Smooth muscle cell (in vitro differentiated cells): Measurements from ENCODE around the gene MRGPRF. TPM values are rescaled to one million over a fixed set of nuclear protein-coding genes. Genes with fewer than 3 reads are reported as not detected.

Experiments
- DNase-seq: peaks from one replicate; lab custom pipeline; 2025; ENCODE audit not compliant: unreplicated experiment; lab: John Stamatoyannopoulos, UW
- H2AFZ ChIP-seq: fragments of 200-600 bp; sonication (generic); 2 replicates; pipeline ENCODE4 v1.6.0; 2016; ENCODE audit warnings: antibody characterized with exemption, low read depth, mild to moderate bottlenecking
- H3F3A ChIP-seq: fragments of 200-600 bp; sonication (generic); 2 replicates; pipeline ENCODE4 v1.6.0; 2017; ENCODE audit warnings: antibody characterized with exemption, low read depth
- H3K27ac ChIP-seq: fragments of 200-600 bp; sonication (generic); 2 replicates; pipeline ENCODE4 v1.5.1; 2016; ENCODE audit warnings: low read depth, mild to moderate bottlenecking
- H3K27me3 ChIP-seq: fragments of 200-600 bp; sonication (generic); 2 replicates; pipeline ENCODE4 v1.6.1; 2016; ENCODE audit warnings: low read depth, mild to moderate bottlenecking
- H3K36me3 ChIP-seq: fragments of 200-600 bp; sonication (generic); 2 replicates; pipeline ENCODE4 v1.5.1; 2016; ENCODE audit warnings: low read depth
- H3K4me1 ChIP-seq: fragments of 200-600 bp; sonication (generic); 2 replicates; pipeline ENCODE4 v1.5.1; 2016; ENCODE audit warnings: low read depth
- H3K4me2 ChIP-seq: fragments of 200-600 bp; sonication (generic); 2 replicates; pipeline ENCODE4 v1.6.0; 2016; ENCODE audit warnings: mild to moderate bottlenecking
- H3K4me3 ChIP-seq: fragments of 200-600 bp; sonication (generic); 2 replicates; pipeline ENCODE4 v1.5.1; 2016; ENCODE audit warnings: mild to moderate bottlenecking
- H3K79me2 ChIP-seq: fragments of 200-600 bp; sonication (generic); 2 replicates; pipeline ENCODE4 v1.6.0; 2016; ENCODE audit warnings: low read depth, mild to moderate bottlenecking
- H3K9ac ChIP-seq: fragments of 200-600 bp; sonication (generic); 2 replicates; pipeline ENCODE4 v1.6.0; 2016; ENCODE audit warnings: low read depth
- H3K9me3 ChIP-seq: fragments of 200-600 bp; sonication (generic); replicated peaks from 2 replicates; pipeline ENCODE4 v1.5.1; 2016; ENCODE audit warnings: low read depth
- H4K20me1 ChIP-seq: fragments of 200-600 bp; sonication (generic); 2 replicates; pipeline ENCODE4 v1.6.0; 2016; ENCODE audit warnings: low read depth
- CTCF ChIP-seq: fragments of 200-600 bp; sonication (generic); IDR thresholded peaks from 2 replicates; pipeline ENCODE4 v1.5.1; 2017; ENCODE audit warnings: borderline replicate concordance, mild to moderate bottlenecking, antibody characterized with exemption; ENCODE audit not compliant: insufficient read depth, poor library complexity, severe bottlenecking
- WGBS: methylation state at CpG from one replicate; pipeline ENCODE4 v1.1.7; 2016; ENCODE audit warnings: low lambda C conversion rate; 5-methylcytosine and 5-hydroxymethylcytosine counted together
- polyA plus RNA-seq: library from polyadenylated mRNA; unstranded; fragments of >200 nt; fragmentation: Nextera tagmentation; extraction: Ambion mirVana; gene quantifications from 2 replicates; pipeline ENCODE4 v1.2.1, GENCODE V29; 2016
- total RNA-seq: library from RNA; depleted of rRNA; stranded (reverse); fragments of >200 nt; gene quantifications from 2 replicates; pipeline ENCODE4 v1.2.3, GENCODE V29; 2014

The MRGPRF gene
- total and polyA plus RNA-seq, 2 experiments from 2014 or later: 6.7 to 17.2 TPM

- WGBS: 79% methylated on average over 13 of the region's 13 CpGs
Observed at GRCh38 chr11:69002570-69003231, 10.3 kb downstream of the MRGPRF start.

DNA sequence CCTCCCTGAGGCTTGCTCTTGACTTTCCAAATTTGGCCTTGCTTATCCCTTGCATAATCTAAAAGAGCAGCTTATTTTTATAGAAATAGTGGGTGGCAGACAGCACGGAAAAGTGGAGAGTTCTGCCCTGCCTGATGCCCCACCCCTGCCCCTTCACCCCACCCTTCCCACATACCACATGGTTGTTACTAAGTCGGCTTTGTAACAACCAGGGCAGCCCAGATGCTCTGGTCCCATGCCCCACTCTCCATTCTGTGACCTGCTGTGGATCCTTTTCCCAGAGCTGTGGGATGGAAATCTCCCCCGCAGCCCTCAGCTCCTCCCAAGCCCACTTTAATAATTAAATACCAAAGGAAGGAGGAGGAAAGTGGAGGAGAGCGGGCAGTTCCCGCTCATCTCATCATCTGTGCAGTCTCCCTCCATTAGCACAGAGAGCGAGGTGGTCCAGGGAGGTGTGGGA lies 10.9 kb downstream of the MRGPRF start:
- WGBS: 70% methylated on average over 6 of the region's 6 CpGs
- no peak overlapping the region for H2AFZ ChIP-seq
- no peak overlapping the region for H3K27ac ChIP-seq
- H3K36me3 ChIP-seq: no peaks in the 10 kb centered on the region
- DNase-seq: no peak
- peaks cover 13% of the 10 kb centered on the region for H3F3A ChIP-seq
- H3K27me3 ChIP-seq: no peaks in the 10 kb centered on the region
- H3K9me3 ChIP-seq: no peaks in the 10 kb centered on the region
- no peak overlapping the region for H3K4me2 ChIP-seq
- H3K4me3 ChIP-seq: no peak overlapping the region
- no peaks in the 10 kb centered on the region for H4K20me1 ChIP-seq
- no peak overlapping the region for H3K9ac ChIP-seq
- no peaks in the 10 kb centered on the region for H3K79me2 ChIP-seq
- no peaks in the 10 kb centered on the region for H3K4me1 ChIP-seq
- TF ChIP-seq CTCF: no peak

More at GRCh38 chr11:69002570-69003231, 10.3 kb downstream of the MRGPRF start:
- Histone ChIP-seq H3K4me1 (no peaks in the 10 kb centered on the region), H3K27me3 (no peaks in the 10 kb centered on the region), H2AFZ (no peak overlapping the region), H3K36me3 (no peaks in the 10 kb centered on the region), H3K9ac (no peak overlapping the region), H3K79me2 (no peaks in the 10 kb centered on the region), H3K27ac (no peak overlapping the region), H3K4me2 (no peak overlapping the region), H3F3A (peaks cover 13% of the 10 kb centered on the region), H4K20me1 (no peaks in the 10 kb centered on the region), H3K4me3 (no peak overlapping the region), H3K9me3 (no peaks in the 10 kb centered on the region)
- DNase-seq: no peak
- no peak for TF ChIP-seq CTCF

DNA sequence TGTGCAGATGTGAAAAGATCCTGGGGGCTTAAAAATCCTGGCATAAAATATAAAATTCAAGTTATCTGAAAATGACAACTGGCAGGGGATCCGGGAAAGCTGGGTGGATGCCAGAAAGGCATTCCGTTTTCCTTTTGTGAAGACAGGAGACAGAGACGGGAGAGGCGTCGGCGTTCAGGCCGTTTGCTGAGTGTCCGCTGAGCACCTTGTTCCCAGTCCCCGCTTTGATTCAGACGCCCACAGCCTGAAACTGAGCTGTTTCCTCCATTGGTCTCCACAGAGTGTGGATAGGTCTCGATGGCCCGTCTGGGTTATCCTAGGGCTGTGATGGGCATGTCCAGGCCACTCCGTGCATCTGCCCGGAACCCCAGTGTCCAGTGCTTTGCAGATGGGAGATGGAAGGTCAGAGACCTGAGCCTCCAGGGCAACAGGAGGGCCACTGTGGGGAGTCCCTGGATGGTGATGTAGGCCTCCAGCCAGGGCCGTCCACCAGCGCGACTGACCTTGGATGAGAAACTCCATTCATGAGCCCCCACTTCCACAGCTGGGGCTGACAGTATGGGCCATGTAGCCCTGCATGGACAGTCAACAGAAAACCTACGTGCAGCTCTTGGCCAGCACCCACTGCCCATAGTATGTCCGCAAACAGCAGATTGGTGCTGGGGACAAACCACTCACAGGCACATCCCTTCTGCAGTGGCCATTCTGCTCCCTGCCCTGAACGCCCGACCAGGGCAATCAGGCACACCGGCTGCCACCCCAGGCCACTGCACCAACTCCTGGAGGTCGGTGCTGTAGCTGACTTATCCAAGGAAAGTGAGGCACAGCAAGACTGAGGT lies 11.6 kb downstream of the MRGPRF start:
- H3K9me3 ChIP-seq: no peaks in the 10 kb centered on the region
- H3K4me1 ChIP-seq: no peaks in the 10 kb centered on the region
- TF ChIP-seq CTCF: no peak
- WGBS: 94% methylated on average over 23 of the region's 23 CpGs
- H3K4me2 ChIP-seq: no peak overlapping the region
- H3K9ac ChIP-seq: no peak overlapping the region
- H3K79me2 ChIP-seq: no peaks in the 10 kb centered on the region
- no peaks in the 10 kb centered on the region for H4K20me1 ChIP-seq
- no peak for DNase-seq
- H2AFZ ChIP-seq: no peak overlapping the region
- H3K27me3 ChIP-seq: no peaks in the 10 kb centered on the region
- peak overlapping the region; percentile 31 for H3K27ac ChIP-seq
- H3K4me3 ChIP-seq: no peak overlapping the region
- peaks cover 13% of the 10 kb centered on the region for H3F3A ChIP-seq
- no peaks in the 10 kb centered on the region for H3K36me3 ChIP-seq
